Uterus (tissue), 2 donors: ENCODE measurements around the gene CAMTA1.

ENCODE experiments used
- POLR2A ChIP-seq, 2 donors: fragments of 450-650 bp; IDR thresholded peaks; one replicate each; pipeline ENCODE4 v1.6.1; 2016; ENCODE audit warnings: antibody characterized with exemption in 2 of 2, mild to moderate bottlenecking in 1 of 2, moderate library complexity in 1 of 2
- TF ChIP-seq, protein P1 (sequence below), 4 experiments: fragments of 200-600 bp in 2 of 4; fragments of 450-650 bp in 2 of 4; sonication (generic) in 2 of 4; IDR thresholded peaks; one replicate each; pipeline ENCODE4 v1.5.1; 2016 to 2019; ENCODE audit warnings: antibody characterized with exemption in 4 of 4, mild to moderate bottlenecking in 2 of 4, moderate library complexity in 1 of 4

DNA sequence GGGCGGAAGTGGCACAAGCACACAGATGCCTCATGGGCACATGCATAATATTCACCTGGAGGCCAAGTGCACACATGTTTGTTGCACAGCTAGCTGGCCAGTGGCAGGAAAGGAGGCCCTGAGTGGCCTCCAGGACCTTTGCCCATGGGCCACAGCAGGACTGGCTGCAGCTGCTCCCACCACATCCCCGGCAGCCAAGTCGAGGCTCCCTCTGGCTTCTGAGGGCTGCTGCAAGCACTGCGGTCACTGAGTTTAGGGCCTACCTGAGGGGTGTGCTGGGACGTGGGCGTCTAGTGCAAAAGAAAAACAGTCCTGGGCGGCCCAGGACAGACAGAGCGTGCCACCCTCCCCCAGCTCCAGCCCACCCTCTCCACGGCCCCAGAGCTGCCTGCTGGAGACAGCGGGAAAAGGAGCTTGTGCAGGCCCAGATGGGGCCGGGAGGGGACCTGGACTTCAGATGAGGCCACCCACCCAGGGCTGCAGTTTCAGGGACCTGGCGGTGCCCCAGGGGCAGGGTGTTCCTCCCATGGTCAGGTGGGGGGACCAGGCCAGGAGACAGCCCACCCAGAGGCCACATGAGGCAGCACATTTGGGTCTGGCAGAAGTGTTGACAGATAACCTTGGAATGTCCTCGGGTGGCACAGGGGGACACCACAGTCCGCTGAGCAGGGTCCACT, 720.0 kb downstream of the CAMTA1 start:
- TF ChIP-seq, protein P1, sequence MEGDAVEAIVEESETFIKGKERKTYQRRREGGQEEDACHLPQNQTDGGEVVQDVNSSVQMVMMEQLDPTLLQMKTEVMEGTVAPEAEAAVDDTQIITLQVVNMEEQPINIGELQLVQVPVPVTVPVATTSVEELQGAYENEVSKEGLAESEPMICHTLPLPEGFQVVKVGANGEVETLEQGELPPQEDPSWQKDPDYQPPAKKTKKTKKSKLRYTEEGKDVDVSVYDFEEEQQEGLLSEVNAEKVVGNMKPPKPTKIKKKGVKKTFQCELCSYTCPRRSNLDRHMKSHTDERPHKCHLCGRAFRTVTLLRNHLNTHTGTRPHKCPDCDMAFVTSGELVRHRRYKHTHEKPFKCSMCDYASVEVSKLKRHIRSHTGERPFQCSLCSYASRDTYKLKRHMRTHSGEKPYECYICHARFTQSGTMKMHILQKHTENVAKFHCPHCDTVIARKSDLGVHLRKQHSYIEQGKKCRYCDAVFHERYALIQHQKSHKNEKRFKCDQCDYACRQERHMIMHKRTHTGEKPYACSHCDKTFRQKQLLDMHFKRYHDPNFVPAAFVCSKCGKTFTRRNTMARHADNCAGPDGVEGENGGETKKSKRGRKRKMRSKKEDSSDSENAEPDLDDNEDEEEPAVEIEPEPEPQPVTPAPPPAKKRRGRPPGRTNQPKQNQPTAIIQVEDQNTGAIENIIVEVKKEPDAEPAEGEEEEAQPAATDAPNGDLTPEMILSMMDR (IDR thresholded peaks at IDR 0.05) = no peak
- TF ChIP-seq POLR2A (IDR thresholded peaks at IDR 0.05) = no peak
